LNCaP clone FGC (cell line): ENCODE measurements around the gene UCMA.

Experiments used
- DNase-seq: peaks from one replicate; pipeline ENCODE4 v3.0.0-alpha.2; 2011; ENCODE audit warnings: low read depth
- H3K4me3 ChIP-seq: 2 replicates; pipeline ENCODE4 v1.5.1; 2011; ENCODE audit warnings: mild to moderate bottlenecking, low read depth, low read length, control low read depth
- TF ChIP-seq, protein P1 (sequence below): IDR thresholded peaks from 2 replicates; pipeline ENCODE4 v1.5.1; 2012; ENCODE audit warnings: mild to moderate bottlenecking; ENCODE audit not compliant: control insufficient read depth, insufficient read depth; ENCODE audit errors: extremely low read depth

The UCMA gene

DNA sequence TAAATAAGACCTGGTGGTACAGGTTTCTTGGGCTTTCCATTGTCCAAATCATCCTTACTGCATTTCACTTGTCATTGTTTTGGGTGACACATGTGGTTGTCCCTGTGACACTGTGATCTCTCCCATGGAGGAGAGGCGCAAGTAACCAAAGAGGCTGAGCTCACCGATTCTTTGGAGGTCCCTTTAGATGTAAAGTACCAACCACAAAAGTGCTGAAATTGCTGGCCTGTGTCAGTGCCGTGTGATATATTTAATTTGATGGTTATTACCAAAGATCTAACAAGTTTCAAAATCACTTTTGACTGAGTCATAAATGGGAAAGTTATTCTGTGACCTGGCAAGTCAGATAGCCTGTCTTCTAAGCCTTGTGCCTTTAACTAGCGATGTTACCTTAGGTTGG lies 53.4 kb downstream of the UCMA start:
- H3K4me3 ChIP-seq = no peak overlapping the region
- TF ChIP-seq, protein P1, sequence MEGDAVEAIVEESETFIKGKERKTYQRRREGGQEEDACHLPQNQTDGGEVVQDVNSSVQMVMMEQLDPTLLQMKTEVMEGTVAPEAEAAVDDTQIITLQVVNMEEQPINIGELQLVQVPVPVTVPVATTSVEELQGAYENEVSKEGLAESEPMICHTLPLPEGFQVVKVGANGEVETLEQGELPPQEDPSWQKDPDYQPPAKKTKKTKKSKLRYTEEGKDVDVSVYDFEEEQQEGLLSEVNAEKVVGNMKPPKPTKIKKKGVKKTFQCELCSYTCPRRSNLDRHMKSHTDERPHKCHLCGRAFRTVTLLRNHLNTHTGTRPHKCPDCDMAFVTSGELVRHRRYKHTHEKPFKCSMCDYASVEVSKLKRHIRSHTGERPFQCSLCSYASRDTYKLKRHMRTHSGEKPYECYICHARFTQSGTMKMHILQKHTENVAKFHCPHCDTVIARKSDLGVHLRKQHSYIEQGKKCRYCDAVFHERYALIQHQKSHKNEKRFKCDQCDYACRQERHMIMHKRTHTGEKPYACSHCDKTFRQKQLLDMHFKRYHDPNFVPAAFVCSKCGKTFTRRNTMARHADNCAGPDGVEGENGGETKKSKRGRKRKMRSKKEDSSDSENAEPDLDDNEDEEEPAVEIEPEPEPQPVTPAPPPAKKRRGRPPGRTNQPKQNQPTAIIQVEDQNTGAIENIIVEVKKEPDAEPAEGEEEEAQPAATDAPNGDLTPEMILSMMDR = no peak
- DNase-seq = no peak

DNA sequence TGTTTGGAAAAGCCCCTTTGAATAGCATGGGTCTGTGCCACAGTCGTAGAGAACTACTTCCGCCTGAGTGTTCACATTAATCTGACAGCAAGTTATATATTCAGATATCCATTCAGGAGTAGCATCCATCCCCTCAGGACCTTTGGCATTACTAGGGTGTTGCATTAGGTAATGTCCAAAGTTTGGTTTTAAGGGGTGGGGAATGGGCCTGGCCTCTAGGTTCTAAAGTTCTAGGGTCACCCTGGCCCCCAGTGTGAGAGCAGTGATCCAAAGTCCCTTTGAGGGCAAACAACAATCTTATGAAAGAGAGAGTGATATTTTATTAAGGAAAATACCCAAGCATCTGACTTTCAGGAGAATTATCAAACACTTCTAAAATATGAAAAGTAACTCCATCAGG lies 60.6 kb downstream of the UCMA start:
- TF ChIP-seq, protein P1 = no peak
- no peak for DNase-seq

More for the DNA sequence above, 60.6 kb downstream of the UCMA start:
- no peak overlapping the region for H3K4me3 ChIP-seq
